ENCODE results near the gene PTGER1. TPM values are rescaled to one million over a fixed set of nuclear protein-coding genes. Genes with fewer than 3 reads are reported as not detected.
A peak's percentile ranks its signal among the peaks of the same experiment; 100 is the strongest.

The PTGER1 gene
- total RNA-seq, 1 experiment from 2014 or later: 2.2 TPM

- CTCF ChIA-PET: no interaction called here
- Histone ChIP-seq H3K27ac (ENCODE audit: low read length) (no peak overlapping the region), H3K4me1 (ENCODE audit: control insufficient read depth, insufficient read depth, low read length) (no peaks in the 10 kb centered on the region), H3K27me3 (ENCODE audit: control insufficient read depth, insufficient read depth, low read length) (no peaks in the 10 kb centered on the region), H3K4me3 (ENCODE audit: low read depth in 2 of 2, low read length in 2 of 2) (no peak overlapping the region), H3K9me3 (ENCODE audit: control insufficient read depth, insufficient read depth, low read depth, low read length) (no peaks in the 10 kb centered on the region), H3K36me3 (ENCODE audit: control insufficient read depth, insufficient read depth, low read length) (peaks cover 8% of the 10 kb centered on the region)
- in situ Hi-C loops (cut with HindIII; ENCODE audit: low pct_unique_long_range_greater_than_20kb, low sequenced_read_pairs): no loop called here
- TF ChIP-seq REST (IDR thresholded peaks at IDR 0.05; ENCODE audit: insufficient read depth in 1 of 2, low read depth in 2 of 2, low read length in 1 of 2): no peak
- no peak for TF ChIP-seq SIN3A (IDR thresholded peaks at IDR 0.05; ENCODE audit: borderline replicate concordance, insufficient read depth, low read depth, low read length)
- no peak for TF ChIP-seq CTCF (IDR thresholded peaks at IDR 0.05)
- no peak for TF ChIP-seq POLR2AphosphoS5 (IDR thresholded peaks at IDR 0.05; ENCODE audit: low read depth, low read length)
- TF ChIP-seq TCF7L2 (IDR thresholded peaks at IDR 0.05; ENCODE audit: low read depth, low read length): no peak
- DNase-seq (ENCODE audit: low read depth, low spot score): no peak
- POLR2A ChIA-PET: interaction anchor here (0.5 kb wide), 1 partner anchor 24 kb away, joined by 12 read pairs; no protein-coding TSS in a partner anchor
- ATAC-seq: peak; percentile 16; the same call in 1 of the 2 replicates
- BruUV-seq (replicated peaks): no TSS peak
- intact Hi-C loops (cut with micrococcal nuclease; ENCODE audit: unreplicated experiment): no loop called here
Measured at GRCh38 chr19:14450876-14451275, 24.3 kb downstream of the PTGER1 start.

GRCh38 chr19:14450168-14450874, 24.8 kb downstream of the PTGER1 start:
- Histone ChIP-seq H3K4me1 (ENCODE audit: control insufficient read depth, insufficient read depth, low read length) (no peaks in the 10 kb centered on the region), H3K4me3 (ENCODE audit: low read depth in 2 of 2, low read length in 2 of 2) (no peak overlapping the region), H3K36me3 (ENCODE audit: control insufficient read depth, insufficient read depth, low read length) (peaks cover 8% of the 10 kb centered on the region), H3K27me3 (ENCODE audit: control insufficient read depth, insufficient read depth, low read length) (no peaks in the 10 kb centered on the region), H3K9me3 (ENCODE audit: control insufficient read depth, insufficient read depth, low read depth, low read length) (no peaks in the 10 kb centered on the region), H3K27ac (ENCODE audit: low read length) (no peak overlapping the region)
- TF ChIP-seq TCF7L2 (IDR thresholded peaks at IDR 0.05; ENCODE audit: low read depth, low read length) (no peak), REST (IDR thresholded peaks at IDR 0.05; ENCODE audit: insufficient read depth in 1 of 2, low read depth in 2 of 2, low read length in 1 of 2) (no peak), POLR2AphosphoS5 (IDR thresholded peaks at IDR 0.05; ENCODE audit: low read depth, low read length) (no peak), CTCF (IDR thresholded peaks at IDR 0.05) (no peak), SIN3A (IDR thresholded peaks at IDR 0.05; ENCODE audit: borderline replicate concordance, insufficient read depth, low read depth, low read length) (no peak)
- ATAC-seq (peak; percentile 89), DNase-seq (ENCODE audit: low read depth, low spot score) (no peak)
- in situ Hi-C loops (cut with HindIII; ENCODE audit: low pct_unique_long_range_greater_than_20kb, low sequenced_read_pairs): no loop called here
- POLR2A ChIA-PET: no interaction called here
- no TSS peak for BruUV-seq (replicated peaks)
- CTCF ChIA-PET: no interaction called here
- intact Hi-C loops (cut with micrococcal nuclease; ENCODE audit: unreplicated experiment): no loop called here
